H1 (cell line): Measurements from ENCODE around the gene STARD3NL. TPM values are rescaled to one million over a fixed set of nuclear protein-coding genes. Genes with fewer than 3 reads are reported as not detected.

ENCODE experiments used
- BCL11A ChIP-seq, 2 experiments: IDR thresholded peaks; one replicate each; pipeline ENCODE4 v1.6.1; 2011; ENCODE audit warnings: low read depth in 2 of 2, low read length in 2 of 2, mild to moderate bottlenecking in 2 of 2
- BRCA1 ChIP-seq: IDR thresholded peaks from 2 replicates; pipeline ENCODE4 v1.6.1; 2012; ENCODE audit warnings: low read depth, low read length, improper control_type of control experiment
- EGR1 ChIP-seq: IDR thresholded peaks from 2 replicates; pipeline ENCODE4 v1.6.1; 2011; ENCODE audit warnings: low read depth, low read length, borderline replicate concordance
- KDM1A ChIP-seq: fragments of 200-600, 300-600 bp; sonication (generic); IDR thresholded peaks from 2 replicates; pipeline ENCODE4 v1.7.1; 2016; ENCODE audit warnings: mild to moderate bottlenecking, low read length, borderline replicate concordance
- NANOG ChIP-seq: IDR thresholded peaks from 2 replicates; pipeline ENCODE4 v1.6.1; 2011; ENCODE audit warnings: low read length, low read depth, mild to moderate bottlenecking, inconsistent platforms; ENCODE audit not compliant: insufficient read depth, poor library complexity, severe bottlenecking
- polyA plus RNA-seq, 7 experiments: library from polyadenylated mRNA; depleted of rRNA in 3 of 7; stranded (reverse) in 5 of 7; unstranded in 2 of 7; fragments of >200 nt in 5 of 7; fragments of 200-250 nt in 2 of 7; gene quantifications; 1 replicate in 5 of 7; 2 replicates in 1 of 7; 4 replicates in 1 of 7; pipeline versions ENCODE4 v1.2.1 to v1.2.3, GENCODE V29; 2011 to 2013; ENCODE audit warnings: missing spikeins in 2 of 7, mixed read lengths in 2 of 7
- total RNA-seq: library from RNA; stranded (reverse); fragmentation: NEBNext Ultra II Directional; extraction: Animal tissue kit (Norgen Biotek cat#: 25700); gene quantifications from 2 replicates; pipeline ENCODE4 v1.2.1, GENCODE V29; 2021

STARD3NL gene
- total and polyA plus RNA-seq, 2 of the 8 experiments (the other 6 are each of a cell fraction or from before 2014, with no cell fraction given) = 27.1 to 40.5 TPM

GRCh38 chr7:38129579-38129978 is 48.5 kb upstream of the STARD3NL start (continued):
- no peak for TF ChIP-seq NANOG
- TF ChIP-seq BCL11A (IDR thresholded peaks at IDR 0.05; ENCODE audit: low read depth in 2 of 2, low read length in 2 of 2) = no peak
- no peak for TF ChIP-seq BRCA1
- TF ChIP-seq EGR1 = no peak
- TF ChIP-seq KDM1A = no peak
